GM21367 (cell line): Measurements from ENCODE around the gene CKS1B.

Source experiments
- ATAC-seq: cut with Tn5 transposase; IDR thresholded peaks from one replicate; pipeline ENCODE4 v1.9.1; 2021; ENCODE audit not compliant: unreplicated experiment

Gene CKS1B

DNA sequence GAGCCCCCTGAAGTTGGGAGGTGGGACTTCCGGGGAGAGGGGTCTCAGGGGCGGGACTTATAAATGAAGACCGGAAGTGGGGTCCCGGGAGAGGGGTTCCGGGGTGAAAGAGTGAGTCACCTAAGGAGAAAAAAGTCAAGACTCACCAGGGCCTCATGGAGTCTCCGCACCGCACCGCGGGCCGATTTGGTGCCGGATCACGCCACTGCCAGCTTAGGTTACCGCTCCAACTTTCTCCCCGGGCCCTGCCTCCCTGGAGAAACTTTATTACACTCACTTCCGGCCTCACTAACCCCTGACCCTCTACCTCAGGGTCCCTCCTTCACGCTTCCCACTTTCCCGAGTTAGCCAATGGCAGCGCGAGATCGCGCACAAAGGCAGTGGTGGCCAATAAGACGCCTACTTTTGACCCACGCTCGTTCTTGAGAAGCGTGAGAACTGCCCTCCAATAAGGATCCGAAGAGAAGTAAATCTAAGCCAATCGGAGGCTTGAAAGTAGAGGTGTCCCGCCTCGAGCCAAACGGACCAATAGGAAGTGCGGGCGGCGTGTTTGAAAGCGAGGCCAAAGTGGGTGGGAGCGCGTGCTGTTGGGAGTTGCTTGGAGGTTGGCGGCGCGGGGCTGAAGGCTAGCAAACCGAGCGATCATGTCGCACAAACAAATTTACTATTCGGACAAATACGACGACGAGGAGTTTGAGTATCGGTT is at the start of gene CKS1B:
Gene CKS1B, plus strand, starts transcription at position 580 of the 706 bp plus-strand sequence. Its CDS starts 65 bp downstream, at position 645.
- ATAC-seq = peak; percentile 72

DNA sequence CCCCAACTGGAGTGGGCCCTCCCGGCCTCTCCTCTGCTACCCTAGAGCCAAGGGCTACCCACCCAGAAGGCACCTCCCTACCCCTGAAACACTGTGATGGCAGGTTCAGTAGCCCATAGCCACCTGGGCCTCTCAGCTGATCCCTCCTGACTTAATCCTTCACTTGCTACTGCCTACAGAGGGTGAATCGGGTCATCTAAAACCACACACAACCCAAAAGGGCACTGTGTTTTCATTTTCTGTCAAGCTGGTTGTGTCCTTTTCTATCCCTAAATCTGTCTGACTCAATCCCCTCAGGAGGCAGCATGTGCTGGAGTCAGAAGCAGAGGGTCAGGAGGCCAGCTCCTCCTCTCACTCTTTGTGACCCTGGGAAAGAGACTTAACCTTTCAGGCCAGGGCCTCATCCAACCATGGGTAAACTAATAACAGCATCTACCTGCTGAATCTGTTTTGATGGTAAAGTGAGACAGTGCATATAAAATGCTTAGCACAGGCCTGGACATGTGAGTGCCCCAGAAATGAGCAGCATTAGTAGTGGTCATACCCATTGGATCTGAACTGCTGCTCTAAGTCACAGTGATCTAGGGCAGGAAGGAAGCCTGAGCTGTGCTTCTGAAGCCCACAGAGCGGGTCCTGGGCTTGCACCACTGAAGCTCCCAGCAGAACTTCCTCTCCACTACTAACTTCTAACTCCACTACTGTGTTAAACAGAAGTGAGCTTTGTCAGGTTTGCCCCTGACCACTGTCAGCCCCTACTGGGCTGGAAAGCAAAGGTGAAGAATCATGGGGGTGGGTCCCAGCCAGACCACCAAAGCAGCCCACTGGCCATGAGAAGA is 48.9 kb upstream of the CKS1B start:
- no peak for ATAC-seq

- ATAC-seq = no peak
These were observed 48.3 kb upstream of the CKS1B start for GRCh38 chr1:154926201-154926600.

DNA sequence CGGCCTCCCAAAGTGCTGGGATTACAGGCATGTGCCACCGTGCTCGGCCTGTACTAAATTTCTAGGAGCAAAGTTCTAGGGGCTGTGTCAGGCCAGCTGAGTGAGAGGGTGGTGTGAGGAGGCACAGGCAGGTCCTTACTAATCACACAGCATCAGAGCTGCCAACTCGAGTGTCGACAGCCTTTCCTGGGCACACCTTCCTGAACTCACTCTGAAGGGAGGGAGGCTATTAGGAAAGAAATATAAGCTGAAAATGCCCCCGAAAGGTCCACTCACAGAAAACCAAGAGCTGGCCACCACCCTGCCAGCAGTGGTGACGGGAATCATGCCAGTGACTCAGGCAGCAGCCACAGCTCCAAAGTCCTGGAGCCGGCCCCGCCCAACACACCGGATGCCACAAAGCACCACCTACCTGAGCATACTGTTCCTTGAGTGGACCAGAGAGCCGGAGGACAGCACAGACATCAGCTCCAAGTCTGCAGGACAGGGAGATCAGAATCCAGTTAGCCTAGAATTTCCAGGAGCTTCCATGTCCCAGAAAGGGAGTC is 42.5 kb upstream of the CKS1B start:
- no peak for ATAC-seq

DNA sequence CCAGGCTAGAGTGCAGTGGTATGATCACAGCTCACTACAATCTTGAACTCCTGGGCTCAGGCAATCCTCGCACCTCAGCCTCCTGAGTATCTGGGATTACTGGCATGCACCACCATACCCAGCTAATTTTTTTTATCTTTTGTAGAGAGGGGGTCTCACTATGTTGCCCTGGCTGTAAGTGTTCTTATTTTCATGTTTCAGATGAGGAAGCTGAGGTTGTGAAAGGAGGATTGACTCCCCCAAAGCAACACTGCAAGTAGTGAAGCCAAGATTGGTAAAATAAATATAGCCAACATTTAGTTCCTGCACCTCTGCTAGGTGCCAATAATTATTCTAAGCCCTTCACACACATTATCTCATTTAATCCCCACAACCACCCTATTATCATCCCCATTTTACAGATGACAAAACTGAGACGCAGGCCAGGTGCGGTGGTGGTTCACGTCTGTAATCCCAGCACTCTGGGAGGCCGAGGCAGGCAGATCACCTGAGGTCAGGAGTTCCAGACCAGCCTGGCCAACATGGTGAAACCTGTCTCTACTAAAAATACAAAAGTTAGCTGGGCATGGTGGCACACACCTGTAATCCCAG is 40.0 kb upstream of the CKS1B start:
- no peak for ATAC-seq

DNA sequence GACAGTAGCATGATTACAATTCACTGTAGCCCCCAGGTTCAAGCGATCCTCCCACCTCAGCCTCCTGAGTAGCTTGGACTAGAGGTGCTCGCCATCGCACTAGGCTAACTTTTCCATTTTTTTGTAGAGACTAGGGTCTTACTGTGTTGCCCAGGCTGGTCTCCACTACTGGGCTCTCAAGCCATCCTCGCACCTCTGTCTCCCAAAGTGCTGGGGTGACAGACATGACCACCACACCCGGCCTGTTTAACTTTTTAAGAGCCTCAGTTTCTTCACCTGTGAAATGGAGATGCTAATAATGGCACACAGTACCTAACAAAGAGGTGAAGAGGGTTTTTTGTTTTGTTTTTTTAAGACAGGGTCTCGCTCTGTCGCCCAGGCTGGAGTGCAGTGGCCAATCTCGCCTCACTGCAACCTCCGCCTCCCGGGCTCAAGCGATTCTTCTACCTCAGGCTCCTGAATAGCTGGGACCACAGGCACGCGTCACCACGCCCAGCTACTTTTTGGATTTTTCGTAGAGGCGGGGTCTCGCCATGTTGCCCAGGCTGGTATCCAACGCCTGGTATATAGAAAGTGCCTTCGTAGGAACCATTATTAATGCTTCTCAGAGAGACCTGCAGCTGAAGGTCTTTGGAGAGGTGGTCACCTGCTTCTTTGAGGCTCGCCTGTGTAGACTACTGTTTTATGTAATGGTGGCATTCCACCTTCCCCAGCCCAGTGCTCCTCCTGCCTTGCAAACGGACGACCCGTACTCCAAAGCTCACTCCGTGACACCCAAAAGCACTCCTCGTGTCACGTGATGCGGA is 38.5 kb upstream of the CKS1B start:
- no peak for ATAC-seq

- ATAC-seq = peak; percentile 47
These were observed 37.9 kb upstream of the CKS1B start, which contains the start of gene PMVK for GRCh38 chr1:154936555-154937084. PMVK (minus strand) TSS chr1:154936719; CDS start chr1:154936685, 34 bp downstream.

DNA sequence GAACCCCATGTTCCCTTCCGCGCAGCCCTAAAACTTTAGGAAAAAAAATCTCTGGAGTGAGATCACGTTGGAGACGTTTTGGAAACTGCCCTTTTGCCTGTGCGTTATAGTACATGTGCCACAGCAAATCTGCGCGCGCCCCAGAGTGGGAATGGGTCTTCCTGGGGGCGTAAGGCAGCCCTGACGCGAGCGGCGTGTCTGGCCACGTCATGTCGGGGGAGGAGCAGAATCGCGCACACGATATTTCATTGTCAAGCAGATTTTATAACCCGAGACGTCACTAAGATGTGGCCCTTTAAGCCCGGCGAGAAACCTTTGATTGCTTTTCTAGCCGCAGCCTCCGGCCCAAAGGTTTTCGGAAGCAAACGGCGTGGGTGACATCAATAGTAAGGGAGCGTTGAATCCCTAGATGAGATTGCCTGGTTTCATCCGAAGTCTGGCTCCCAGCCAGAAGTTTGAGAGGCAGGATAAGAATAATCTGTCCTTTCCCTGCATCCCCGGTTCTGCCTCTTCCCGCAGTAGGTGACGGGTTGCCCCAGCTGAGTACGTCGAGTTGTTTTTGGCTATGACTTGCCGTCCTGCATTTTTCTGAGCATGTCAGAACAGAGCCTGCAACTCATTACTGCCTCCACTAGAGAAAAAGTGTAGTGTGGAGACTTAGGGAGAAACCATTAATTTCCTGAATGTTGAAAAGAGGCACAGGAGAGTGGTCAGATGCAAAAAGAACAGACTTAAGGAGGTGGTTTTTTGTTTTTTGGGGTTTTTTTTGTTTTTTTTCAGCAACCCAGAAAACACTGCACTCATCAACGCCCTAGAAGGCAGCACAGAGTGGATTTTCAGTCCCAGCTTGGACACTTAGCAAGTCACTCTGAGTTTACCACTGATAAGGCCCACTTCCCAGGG is 37.1 kb upstream of the CKS1B start:
- ATAC-seq = peak; percentile 31

DNA sequence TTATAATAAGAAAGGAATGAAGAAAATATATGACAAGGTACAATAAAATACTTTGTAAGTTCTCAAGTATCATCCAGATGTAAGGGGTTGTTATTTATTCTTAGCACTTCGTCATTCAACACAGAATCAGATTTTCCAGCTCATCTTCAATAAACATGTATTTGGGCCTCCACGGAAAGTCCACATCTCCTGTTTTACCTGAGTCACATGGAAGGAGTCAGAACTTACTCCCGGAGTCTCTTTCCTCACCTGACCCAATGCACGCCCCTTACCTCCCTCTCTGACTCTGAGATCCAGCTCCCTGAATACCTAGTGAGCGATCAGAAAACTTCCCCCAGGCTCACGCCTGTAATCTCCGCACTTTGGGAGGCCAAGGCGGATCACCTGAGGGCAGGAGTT is 36.5 kb upstream of the CKS1B start:
- ATAC-seq = no peak

DNA sequence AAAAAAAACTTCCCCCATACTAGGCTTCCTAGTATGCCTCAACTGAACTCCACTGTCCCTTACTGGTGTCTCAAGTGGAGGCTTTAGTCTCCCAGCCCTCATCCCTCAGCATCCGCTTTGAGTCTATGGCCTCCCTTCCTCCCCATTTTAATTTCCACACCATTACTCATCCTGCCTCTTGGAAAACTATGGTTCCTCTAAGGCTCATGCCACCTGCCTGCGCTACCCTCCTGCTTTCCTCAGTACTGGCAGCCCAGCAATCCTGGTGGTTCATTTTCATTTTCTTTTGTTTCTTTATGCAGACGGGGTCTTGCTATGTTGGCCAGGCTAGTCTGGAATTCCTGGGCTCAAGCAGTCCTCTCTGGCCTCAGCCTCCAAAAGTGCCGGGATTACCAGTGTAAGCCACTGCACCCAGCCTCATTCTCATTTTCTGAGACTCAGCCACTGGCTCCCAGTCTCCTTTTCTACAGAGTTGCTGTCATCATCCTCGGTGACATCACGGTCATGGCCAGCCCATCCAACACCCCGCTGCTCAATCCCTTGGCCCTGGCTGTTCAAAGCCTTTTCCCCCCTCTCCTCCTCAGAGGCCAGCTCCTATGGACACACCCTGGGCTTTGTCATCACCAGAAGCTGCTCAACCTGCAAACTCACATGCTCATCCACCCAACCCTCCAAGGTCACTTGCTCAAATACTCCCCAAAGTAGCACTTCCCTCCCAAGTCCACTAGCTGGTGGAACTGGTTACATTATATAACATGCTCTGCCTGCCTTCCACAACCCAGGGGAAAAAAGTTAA is 35.7 kb upstream of the CKS1B start:
- no peak for ATAC-seq

DNA sequence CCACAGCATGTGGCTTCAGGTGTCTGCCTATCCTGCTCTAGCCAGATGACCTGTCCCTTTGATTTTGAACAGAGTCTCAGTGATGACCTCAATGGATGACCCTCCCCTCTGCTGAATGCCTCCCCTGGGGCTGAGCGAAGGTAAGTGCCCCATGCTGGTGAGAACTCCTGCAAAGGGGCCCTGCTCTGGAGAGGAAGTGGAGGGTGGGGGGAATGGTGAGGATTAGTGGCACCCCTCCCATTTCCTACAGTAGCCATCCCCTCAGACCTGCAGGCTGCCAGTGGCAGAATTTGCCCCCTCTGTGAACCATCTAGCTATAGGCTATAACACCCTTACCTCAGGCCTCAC is 34.3 kb upstream of the CKS1B start:
- ATAC-seq = no peak

DNA sequence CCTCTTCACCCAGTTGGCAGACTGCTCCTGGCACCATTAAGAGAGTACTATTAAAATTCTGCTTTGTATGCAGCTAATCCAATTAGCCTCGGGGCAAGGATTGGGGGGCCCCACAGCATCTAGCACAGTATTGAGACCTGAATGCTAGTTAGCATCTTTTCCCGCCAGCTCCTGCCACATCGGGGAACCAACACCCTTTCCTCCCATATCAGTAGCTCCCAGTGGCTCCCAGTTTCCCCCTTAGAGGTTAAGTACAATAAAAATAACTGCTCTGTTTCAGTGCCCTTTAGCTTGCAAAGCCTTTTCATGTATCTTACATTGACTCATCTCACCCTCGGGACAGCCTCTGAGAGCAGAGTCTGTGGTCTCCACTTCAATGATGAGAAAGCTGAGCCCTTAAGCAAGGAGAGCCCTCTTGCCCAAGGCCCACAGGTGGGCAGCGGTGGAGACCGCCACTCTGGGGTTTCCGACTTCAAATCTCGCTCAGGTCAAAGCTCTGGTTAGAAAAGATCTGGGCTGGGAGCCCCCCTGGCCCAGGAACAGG is 33.8 kb upstream of the CKS1B start:
- ATAC-seq = no peak

DNA sequence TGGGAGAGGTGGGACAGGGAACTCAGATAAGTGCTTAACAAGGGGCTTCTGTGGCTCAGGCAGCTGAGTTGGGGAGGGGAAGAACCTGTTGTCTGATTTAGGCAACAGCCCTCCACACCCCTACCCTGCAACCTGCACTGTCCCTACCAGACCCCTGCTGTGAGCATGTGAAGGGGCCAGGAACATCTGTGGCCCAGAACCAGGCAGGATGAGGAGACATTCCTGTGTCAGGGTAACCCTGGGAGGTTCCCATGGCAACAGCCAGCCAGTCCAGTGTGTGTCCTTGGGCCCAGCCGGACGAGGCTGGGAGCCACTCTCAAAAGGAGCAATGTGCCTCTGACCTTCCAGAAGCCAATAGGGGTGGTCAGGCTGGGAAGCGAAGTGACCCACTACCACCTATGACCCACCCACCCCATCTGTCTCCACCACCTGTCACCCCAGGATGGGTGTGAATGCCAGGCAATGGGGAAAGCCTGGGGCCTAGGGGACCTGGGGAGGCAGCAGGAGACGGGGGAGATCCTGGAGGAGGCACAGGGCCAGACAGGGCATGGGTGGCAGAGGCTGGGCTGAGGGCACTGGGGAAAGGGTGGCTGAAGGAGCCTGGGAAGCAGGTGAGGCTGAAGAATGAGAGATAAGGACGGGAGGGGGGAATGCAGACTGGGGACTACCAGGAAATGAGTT is 33.0 kb upstream of the CKS1B start:
- ATAC-seq = no peak

- no peak for ATAC-seq
These were observed 30.7 kb upstream of the CKS1B start for GRCh38 chr1:154943649-154944400.

DNA sequence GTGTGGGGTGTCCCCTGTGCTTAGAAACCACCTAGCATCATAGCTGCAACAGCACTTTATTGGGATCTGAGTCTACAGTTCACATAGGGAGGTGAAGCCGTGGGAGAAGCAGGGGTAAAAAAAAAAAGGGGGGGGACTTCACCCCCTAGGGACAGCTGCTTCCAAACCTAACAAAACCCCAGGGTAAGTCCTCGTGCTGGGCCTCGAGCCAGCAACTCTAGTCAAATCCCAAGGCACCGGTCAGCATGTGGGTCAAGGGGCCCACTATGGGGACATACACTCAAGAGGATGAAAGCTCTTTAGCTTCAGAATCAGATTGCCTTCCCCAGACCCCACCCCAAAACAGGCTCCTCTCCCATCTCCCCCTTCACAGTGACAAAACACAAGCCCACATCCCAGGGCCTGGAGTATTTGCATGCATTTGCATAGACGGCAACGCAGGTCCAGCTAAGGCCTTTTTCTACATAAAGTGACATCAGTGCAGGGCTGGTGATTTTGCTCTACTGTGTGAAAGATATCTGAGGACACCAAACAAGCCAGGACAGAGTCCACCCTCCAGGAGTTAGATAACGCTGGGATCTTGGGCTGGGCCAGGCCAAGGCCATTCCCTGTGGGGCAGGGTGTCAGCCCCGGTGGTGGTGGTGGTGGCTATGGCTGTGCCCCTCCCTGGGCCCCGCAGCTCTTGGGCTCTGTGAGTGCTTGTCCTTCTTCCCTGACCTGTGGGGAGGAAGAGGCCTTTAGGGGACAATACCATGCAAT is 29.9 kb upstream of the CKS1B start:
- no peak for ATAC-seq

DNA sequence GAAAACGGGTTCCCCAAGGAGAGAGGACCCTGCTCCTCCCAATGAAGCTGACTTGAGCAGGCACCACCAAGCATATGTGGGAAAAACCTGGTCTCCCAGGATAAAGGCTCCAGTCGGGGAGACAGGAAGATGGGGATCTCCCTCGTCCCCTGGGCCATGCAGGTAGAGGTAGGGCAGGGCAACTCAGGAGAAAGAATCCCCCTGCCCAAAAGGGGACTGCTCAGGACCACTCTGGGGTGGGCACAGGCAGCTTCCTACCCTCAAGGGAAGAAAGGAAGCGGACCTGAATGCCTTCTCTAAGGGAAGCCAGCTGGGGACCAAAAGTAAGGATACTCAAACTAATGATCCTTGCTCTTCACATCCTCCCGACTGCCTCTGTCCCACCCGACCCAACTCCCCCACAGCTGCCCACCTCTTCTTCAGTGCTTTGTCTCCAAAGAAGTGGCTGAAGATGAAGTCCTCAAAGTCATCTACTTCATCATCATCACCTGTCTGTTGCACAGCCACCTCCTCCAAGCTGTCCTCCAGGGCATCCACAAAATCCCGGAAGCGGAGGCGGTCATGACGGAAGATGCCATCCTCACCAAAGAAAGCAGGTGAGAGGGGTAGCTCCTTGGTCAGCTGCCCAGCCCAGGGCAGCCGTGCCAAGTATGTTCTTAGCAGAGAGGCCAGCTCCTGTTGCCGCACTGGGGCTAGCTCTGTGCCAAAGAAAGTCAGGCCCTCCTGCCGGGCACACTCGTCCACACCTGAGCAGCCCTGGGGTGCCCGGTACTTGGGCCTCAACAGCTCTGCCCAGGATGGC is 29.1 kb upstream of the CKS1B start:
- ATAC-seq = no peak
